Measurements from ENCODE around the gene RASIP1. TPM values are rescaled to one million over a fixed set of nuclear protein-coding genes. Genes with fewer than 3 reads are reported as not detected.

The RASIP1 gene
- total and polyA plus RNA-seq, 2 donors (not counting 1 experiment from before 2014, with no cell fraction given), result 0.20 TPM; not detected in 1

DNA sequence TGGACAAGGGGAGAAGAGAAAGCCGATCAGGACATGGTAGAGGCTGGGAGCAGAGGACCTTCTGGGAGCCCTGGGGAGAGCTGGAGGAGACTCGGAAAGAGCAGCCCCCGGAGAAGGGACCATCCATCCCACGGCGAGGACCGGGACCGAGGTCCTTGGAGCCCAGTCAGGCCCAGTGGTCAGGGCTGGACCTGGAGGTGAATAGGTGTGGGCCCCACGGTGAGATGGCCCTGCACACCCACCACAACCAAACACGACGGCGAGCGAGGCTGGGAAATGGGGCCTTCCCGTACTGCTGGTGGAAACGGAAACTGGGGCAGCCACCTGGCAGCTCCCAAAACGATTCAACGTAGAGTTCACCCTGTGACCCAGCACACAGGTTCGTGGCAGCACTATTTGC, 63.9 kb downstream of the RASIP1 start:
- no peak overlapping the region for H3K4me3 Mint-ChIP-seq
- H3K4me1 Mint-ChIP-seq, result peaks cover 6% of the 10 kb centered on the region
- Histone ChIP-seq H2AFZ (ENCODE audit: insufficient read depth, low read depth, low read length, poor library complexity, severe bottlenecking) (no peak overlapping the region), H3K9ac (ENCODE audit: low read length) (no peak overlapping the region), H4K20me1 (ENCODE audit: control insufficient read depth, insufficient read depth, low read length, poor library complexity, severe bottlenecking) (no peaks in the 10 kb centered on the region), H3K4me2 (replicated peaks; ENCODE audit: low read depth, low read length, poor library complexity, severe bottlenecking) (no peak overlapping the region), H3K4me3 (ENCODE audit: control extremely low read depth in 1 of 5, extremely low read depth in 1 of 5, insufficient read depth in 1 of 5, low read depth in 2 of 5, low read length in 4 of 5) (no peak overlapping the region), H3K27ac (ENCODE audit: low read length in 2 of 2) (no peak overlapping the region), H3K79me2 (ENCODE audit: control insufficient read depth, insufficient read depth, low read length) (no peaks in the 10 kb centered on the region), H3K4me1 (ENCODE audit: control insufficient read depth in 2 of 2, insufficient read depth in 2 of 2, low read length in 2 of 2) (peaks cover 4 to 10% of the 10 kb centered on the region in 2 donors), H3K9me3 (ENCODE audit: control extremely low read depth in 1 of 3, control insufficient read depth in 2 of 3, insufficient read depth in 1 of 3, low read length in 2 of 3) (no peaks in the 10 kb centered on the region), H3K36me3 (replicated peaks in 1 of 2; ENCODE audit: control extremely low read depth in 1 of 2, control insufficient read depth in 1 of 2, extremely low read depth in 1 of 2, insufficient read depth in 2 of 2, low read length in 1 of 2) (no peaks in the 10 kb centered on the region), H3K27me3 (replicated peaks in 1 of 4; ENCODE audit: control extremely low read depth in 1 of 4, control insufficient read depth in 3 of 4, insufficient read depth in 4 of 4, low read length in 3 of 4) (no peaks in the 10 kb centered on the region)
- 100% methylated on average over 12 of the region's 17 CpGs for WGBS (ENCODE audit: insufficient coverage)
- ATAC-seq (ENCODE audit: low read depth), result no peak
- H3K27me3 Mint-ChIP-seq, result peaks cover 6% of the 10 kb centered on the region
- TF ChIP-seq, protein P1, sequence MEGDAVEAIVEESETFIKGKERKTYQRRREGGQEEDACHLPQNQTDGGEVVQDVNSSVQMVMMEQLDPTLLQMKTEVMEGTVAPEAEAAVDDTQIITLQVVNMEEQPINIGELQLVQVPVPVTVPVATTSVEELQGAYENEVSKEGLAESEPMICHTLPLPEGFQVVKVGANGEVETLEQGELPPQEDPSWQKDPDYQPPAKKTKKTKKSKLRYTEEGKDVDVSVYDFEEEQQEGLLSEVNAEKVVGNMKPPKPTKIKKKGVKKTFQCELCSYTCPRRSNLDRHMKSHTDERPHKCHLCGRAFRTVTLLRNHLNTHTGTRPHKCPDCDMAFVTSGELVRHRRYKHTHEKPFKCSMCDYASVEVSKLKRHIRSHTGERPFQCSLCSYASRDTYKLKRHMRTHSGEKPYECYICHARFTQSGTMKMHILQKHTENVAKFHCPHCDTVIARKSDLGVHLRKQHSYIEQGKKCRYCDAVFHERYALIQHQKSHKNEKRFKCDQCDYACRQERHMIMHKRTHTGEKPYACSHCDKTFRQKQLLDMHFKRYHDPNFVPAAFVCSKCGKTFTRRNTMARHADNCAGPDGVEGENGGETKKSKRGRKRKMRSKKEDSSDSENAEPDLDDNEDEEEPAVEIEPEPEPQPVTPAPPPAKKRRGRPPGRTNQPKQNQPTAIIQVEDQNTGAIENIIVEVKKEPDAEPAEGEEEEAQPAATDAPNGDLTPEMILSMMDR (IDR thresholded peaks at IDR 0.05), result no peak
- TF ChIP-seq EZH2 (IDR thresholded peaks at IDR 0.05; ENCODE audit: borderline replicate concordance, insufficient read depth, low read depth, low read length, poor library complexity, severe bottlenecking), result no peak
- DNase-seq, result no peak
- H3K9me3 Mint-ChIP-seq (ENCODE audit: insufficient read depth), result no peaks in the 10 kb centered on the region
- intact Hi-C loops (cut with micrococcal nuclease), result no loop called here
- ChIA-PET CTCF (interaction anchor here (1.7 to 5.4 kb wide), 5 partner anchors 24 to 166 kb away, joined by 5 to 51 read pairs (median 7); partner anchors contain the start of gene CA11), POLR2A (no interaction called here)
- H3K27ac Mint-ChIP-seq, result no peak overlapping the region

DNA sequence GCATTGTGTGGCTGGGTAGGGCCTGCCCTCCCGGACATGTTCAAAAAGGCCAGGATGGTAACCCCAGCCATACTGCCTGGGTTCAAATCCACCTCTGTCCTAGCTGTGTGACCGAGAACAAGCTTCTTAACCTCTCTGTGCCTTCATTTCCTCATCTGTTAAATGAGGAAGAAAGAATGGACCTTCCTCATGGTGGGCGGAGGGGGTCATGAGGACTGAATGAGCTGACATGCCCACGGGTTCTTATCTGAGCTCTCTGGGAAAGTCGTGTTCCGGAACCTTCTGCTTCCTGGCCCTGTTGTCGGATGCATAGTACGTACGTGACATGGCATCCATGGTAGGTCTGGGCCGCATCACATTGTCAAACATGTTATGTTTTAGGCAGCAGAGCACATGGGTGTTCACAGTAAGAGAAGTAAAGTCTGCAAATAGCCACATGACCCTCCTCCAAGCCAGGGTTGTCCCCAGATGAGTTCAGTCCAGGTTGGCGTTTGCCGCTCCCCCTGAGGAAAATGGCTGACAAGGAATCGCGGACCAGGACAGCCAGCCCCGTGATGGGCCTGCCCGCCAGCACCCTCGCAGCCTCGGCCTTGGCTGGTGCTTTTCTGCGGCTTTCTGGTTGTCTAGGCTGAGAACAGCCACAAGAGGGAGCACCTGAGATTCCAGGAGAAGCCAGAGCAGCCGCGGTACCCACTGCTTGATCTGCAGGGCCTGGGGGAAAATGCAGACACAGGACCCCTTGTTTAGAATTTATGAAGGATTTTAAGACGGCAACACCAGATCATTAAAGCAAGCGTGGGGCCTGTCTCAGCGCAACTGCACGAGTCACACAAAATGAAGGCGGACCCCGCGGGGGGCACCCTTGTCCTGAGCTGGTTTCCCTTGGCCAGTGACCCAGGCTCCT, 65.2 kb downstream of the RASIP1 start:
- H4K20me1 ChIP-seq (ENCODE audit: control insufficient read depth, insufficient read depth, low read length, poor library complexity, severe bottlenecking), result no peaks in the 10 kb centered on the region
- H2AFZ ChIP-seq (ENCODE audit: insufficient read depth, low read depth, low read length, poor library complexity, severe bottlenecking), result peak overlapping the region; percentile 39
- H3K4me2 ChIP-seq (replicated peaks; ENCODE audit: low read depth, low read length, poor library complexity, severe bottlenecking), result peak overlapping the region; percentile 51
- no peaks in the 10 kb centered on the region for H3K79me2 ChIP-seq (ENCODE audit: control insufficient read depth, insufficient read depth, low read length)
- peaks cover 6% of the 10 kb centered on the region for H3K27me3 Mint-ChIP-seq
- CTCF ChIA-PET, result interaction anchor here (0.6 to 5.4 kb wide), 25 partner anchors 10 to 1864 kb away, joined by 3 to 51 read pairs (median 3); partner anchors contain the start of gene CA11
- no peak overlapping the region for H3K27ac ChIP-seq (ENCODE audit: low read length in 2 of 2)
- no peak overlapping the region for H3K4me3 Mint-ChIP-seq
- ATAC-seq (ENCODE audit: low read depth), result peak; percentile 94
- H3K4me1 Mint-ChIP-seq, result peaks cover 6% of the 10 kb centered on the region
- 36% methylated on average over 22 of the region's 28 CpGs for WGBS (ENCODE audit: insufficient coverage)
- H3K4me3 ChIP-seq (ENCODE audit: control extremely low read depth in 1 of 5, extremely low read depth in 1 of 5, insufficient read depth in 1 of 5, low read depth in 2 of 5, low read length in 4 of 5), result no peak overlapping the region
- POLR2A ChIA-PET, result interaction anchor here (0.6 to 1.1 kb wide), 3 partner anchors 56 to 506 kb away, joined by 3 to 4 read pairs (median 3); partner anchors contain the start of gene RPL18
- intact Hi-C loops (cut with micrococcal nuclease), result loop anchor here (1.0 kb wide), 3 partner anchors 14 to 64 kb away; partner anchors contain the start of gene CA11
- H3K36me3 ChIP-seq (replicated peaks in 1 of 2; ENCODE audit: control extremely low read depth in 1 of 2, control insufficient read depth in 1 of 2, extremely low read depth in 1 of 2, insufficient read depth in 2 of 2, low read length in 1 of 2), result no peaks in the 10 kb centered on the region
- H3K27me3 ChIP-seq (replicated peaks in 1 of 4; ENCODE audit: control extremely low read depth in 1 of 4, control insufficient read depth in 3 of 4, insufficient read depth in 4 of 4, low read length in 3 of 4), result no peaks in the 10 kb centered on the region
- DNase-seq, result peak; percentile 87
- TF ChIP-seq, protein P1 (IDR thresholded peaks at IDR 0.05), result peak; percentile 86
- TF ChIP-seq EZH2 (IDR thresholded peaks at IDR 0.05; ENCODE audit: borderline replicate concordance, insufficient read depth, low read depth, low read length, poor library complexity, severe bottlenecking), result no peak
- no peak overlapping the region for H3K9ac ChIP-seq (ENCODE audit: low read length)
- no peaks in the 10 kb centered on the region for H3K9me3 Mint-ChIP-seq (ENCODE audit: insufficient read depth)
- peaks cover 0 to under 1% (median 0%) of the 10 kb centered on the region in 3 donors for H3K9me3 ChIP-seq (ENCODE audit: control extremely low read depth in 1 of 3, control insufficient read depth in 2 of 3, insufficient read depth in 1 of 3, low read length in 2 of 3)
- peak overlapping the region; percentile 32 for H3K27ac Mint-ChIP-seq
- H3K4me1 ChIP-seq (ENCODE audit: control insufficient read depth in 2 of 2, insufficient read depth in 2 of 2, low read length in 2 of 2), result peaks cover 4 to 10% of the 10 kb centered on the region in 2 donors
